GM19099 (cell line): ENCODE data around the gene DRD3.

ENCODE experiments used
- POLR2A ChIP-seq: IDR thresholded peaks from 3 replicates; pipeline ENCODE4 v1.6.1; 2011; ENCODE audit warnings: low read depth; ENCODE audit not compliant: insufficient read length; ENCODE audit errors: extremely low read depth

DRD3 gene

GRCh38 chr3:114078126-114078525 is 100.7 kb downstream of the DRD3 start:
- TF ChIP-seq POLR2A, result no peak
